Epithelial cell of esophagus (primary cell): Measurements from ENCODE around the gene TRUB2.

Experiments used
- DNase-seq: peaks from one replicate; pipeline ENCODE4 v3.0.0; 2010; ENCODE audit warnings: low read depth
- H3K4me3 ChIP-seq: 2 replicates; pipeline ENCODE4 v1.5.1; 2011; ENCODE audit warnings: mild to moderate bottlenecking, low read length, control low read depth
- TF ChIP-seq, protein P1 (sequence below): IDR thresholded peaks from 2 replicates; pipeline ENCODE4 v1.5.1; 2011; ENCODE audit warnings: low read depth, mild to moderate bottlenecking, low read length, control low read depth, inconsistent platforms; ENCODE audit not compliant: insufficient read depth; ENCODE audit errors: missing control alignments

Gene TRUB2

DNA sequence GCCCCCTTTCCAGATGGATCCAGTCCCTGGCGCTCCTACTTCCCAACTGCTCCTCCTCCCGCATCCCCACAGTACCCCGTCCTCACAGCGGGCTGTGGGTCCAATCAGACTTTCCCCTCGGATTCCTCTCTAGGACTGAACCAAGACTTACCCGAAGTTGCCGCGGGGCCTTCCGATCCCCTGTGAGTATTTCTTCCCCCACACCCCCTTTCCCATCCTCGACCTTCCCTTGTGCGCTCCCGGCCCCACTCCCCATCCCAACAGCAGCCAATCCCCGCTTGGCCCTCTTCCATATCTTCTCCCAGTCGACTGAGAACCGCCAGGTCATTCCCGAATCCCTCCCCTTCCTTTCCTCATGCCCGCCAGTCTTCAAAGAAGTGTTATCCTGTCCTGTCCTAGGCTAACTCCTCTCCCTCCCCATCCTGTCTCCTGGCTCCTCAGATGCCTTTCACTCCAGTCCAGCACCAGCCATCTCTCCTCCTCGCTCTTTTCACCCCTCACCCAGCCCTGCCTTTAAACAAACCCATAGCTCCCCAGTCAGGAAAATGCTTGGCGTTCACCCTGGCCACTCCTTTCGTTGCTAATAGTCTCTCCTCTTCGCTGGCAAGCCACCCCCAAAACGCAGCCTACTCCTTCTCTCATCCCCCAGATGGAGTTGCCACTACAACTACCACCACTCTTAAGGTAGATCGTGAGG is 45.5 kb downstream of the TRUB2 start:
- TF ChIP-seq, protein P1, sequence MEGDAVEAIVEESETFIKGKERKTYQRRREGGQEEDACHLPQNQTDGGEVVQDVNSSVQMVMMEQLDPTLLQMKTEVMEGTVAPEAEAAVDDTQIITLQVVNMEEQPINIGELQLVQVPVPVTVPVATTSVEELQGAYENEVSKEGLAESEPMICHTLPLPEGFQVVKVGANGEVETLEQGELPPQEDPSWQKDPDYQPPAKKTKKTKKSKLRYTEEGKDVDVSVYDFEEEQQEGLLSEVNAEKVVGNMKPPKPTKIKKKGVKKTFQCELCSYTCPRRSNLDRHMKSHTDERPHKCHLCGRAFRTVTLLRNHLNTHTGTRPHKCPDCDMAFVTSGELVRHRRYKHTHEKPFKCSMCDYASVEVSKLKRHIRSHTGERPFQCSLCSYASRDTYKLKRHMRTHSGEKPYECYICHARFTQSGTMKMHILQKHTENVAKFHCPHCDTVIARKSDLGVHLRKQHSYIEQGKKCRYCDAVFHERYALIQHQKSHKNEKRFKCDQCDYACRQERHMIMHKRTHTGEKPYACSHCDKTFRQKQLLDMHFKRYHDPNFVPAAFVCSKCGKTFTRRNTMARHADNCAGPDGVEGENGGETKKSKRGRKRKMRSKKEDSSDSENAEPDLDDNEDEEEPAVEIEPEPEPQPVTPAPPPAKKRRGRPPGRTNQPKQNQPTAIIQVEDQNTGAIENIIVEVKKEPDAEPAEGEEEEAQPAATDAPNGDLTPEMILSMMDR, result no peak
- DNase-seq, result peak; percentile 22
- H3K4me3 ChIP-seq, result peak overlapping the region; percentile 93

GRCh38 chr9:128276008-128276573 is 46.2 kb downstream of the TRUB2 start, which contains the start of gene SWI5:
SWI5 (plus strand) TSS chr9:128276276.
- TF ChIP-seq, protein P1, result no peak
- DNase-seq, result peak; percentile 99
- H3K4me3 ChIP-seq, result peak within 1 kb of the TSS; percentile 93

DNA sequence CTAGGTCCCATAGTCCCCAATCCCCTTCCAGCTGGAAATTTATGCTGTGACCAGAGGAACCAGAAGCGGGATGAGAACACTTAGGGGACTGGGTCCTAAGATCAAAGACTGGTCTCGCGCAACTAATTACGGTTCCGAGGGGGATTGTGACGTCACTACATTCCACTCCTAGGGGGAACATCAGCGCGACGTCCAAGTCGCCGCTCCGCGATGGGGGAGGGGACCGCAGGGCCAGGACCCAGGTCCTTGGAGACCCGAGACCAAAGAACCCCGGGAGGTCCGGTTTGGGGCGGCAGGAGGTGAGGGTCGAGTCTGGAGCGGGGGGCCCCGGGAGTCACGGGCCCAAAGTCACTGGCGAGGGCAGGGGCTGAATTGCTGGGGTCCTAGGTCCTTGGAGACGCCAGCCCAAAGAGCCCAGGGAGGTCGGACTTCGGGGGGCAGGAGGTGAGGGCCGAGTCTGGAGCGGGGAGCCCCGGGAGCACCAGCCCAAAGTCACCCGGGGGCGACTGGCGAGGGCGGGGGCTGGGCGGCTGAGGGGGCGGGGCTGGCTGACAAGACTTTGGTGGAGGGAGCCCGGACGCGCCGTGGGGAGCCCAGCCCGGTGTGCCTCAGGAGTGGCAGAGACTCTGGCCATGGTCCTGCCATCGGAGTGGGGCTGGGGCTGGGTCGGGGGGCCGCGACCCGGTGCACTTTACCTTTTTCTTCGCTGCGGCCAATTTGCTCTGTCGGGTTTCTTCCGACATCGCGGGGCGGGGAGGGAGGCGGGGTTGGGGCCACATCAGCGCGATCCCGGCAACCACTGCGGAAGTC is 46.8 kb downstream of the TRUB2 start, which contains the start of gene GOLGA2:
Gene GOLGA2 (minus strand): TSS at position 810 of the 810 bp plus-strand sequence. CDS start 31 bp downstream, at position 779.
- H3K4me3 ChIP-seq, result peak within 1 kb of the TSS; percentile 93
- TF ChIP-seq, protein P1, result no peak
- no peak for DNase-seq

GRCh38 chr9:128274245-128274644 is 48.0 kb downstream of the TRUB2 start:
- peak overlapping the region; percentile 93 for H3K4me3 ChIP-seq
- DNase-seq, result no peak
- TF ChIP-seq, protein P1, result no peak

GRCh38 chr9:128271512-128271911 is 50.7 kb downstream of the TRUB2 start:
- TF ChIP-seq, protein P1, result no peak
- H3K4me3 ChIP-seq, result no peak overlapping the region
- DNase-seq, result no peak

DNA sequence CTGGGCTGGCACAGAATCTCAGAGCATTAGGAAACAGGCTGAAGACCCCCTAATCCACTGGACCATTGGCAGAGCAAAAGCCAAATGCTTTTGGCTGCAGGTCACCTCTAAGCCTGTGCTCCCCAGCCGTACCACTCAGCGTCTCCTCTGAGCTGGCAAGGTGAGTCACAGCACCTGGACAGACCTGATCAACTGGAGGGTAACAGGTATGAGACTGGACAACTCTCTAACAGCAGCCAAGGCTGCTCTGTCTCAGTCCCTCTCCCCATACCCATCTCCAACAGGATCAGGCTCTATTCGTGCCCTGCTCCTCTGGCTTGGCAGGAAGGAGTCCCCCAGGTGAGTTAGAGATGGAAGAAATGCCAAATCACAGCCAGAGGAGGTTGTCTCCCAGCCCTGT is 51.1 kb downstream of the TRUB2 start:
- TF ChIP-seq, protein P1, result peak; percentile 11
- H3K4me3 ChIP-seq, result no peak overlapping the region
- DNase-seq, result peak; percentile 94
